Activated T-cell treated with anti-CD3 and anti-CD28 coated beads for 1 hour (primary cell): Measurements from ENCODE around the gene DUSP15.
"Not testable (repeated sequence)": the region's sequence is repeated elsewhere in the genome, so short reads cannot be mapped to it uniquely, and the experiment has no call there.

Source experiments
- DNase-seq: peaks from one replicate; pipeline ENCODE4 v3.0.0-alpha.2; 2020; ENCODE audit warnings: low read depth

Gene DUSP15, protein sequence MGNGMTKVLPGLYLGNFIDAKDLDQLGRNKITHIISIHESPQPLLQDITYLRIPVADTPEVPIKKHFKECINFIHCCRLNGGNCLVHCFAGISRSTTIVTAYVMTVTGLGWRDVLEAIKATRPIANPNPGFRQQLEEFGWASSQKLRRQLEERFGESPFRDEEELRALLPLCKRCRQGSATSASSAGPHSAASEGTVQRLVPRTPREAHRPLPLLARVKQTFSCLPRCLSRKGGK

DNA sequence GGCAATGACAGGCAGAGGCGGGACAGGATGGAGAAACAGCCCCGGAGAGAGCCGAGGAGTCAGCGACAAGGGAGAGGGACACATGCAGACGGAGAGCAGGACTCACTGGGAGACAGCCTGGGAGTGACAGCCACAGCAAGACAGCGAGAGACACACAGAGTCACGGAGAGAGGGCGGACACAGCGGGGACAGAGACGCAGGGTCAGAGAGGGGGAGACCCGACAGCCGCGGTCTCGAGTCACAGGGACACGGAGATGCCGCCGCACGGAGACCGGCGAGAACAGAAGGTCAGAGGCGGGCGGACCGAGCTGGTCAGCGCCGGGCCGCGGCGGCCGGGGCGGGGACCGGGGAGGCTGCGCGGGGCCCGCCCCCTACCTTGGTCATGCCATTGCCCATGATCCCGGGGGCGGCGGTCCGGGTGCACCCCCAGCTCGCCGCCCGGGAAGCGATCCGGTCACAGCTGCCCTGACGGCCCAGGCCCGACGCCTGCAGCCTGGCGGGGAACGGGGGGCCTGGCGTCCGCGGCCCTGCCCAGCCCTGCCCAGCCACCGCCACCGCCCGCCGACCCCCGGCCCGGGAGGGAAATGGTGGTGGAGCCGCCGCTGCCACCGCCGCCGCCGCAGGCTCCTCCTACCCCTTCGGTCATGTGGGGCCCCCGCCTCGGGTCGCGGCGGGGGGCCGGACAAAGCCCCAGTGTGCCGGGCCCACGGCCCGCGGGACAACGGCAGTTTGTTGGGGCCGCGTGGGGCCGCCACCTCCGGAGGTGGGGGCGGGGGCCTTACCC, at the start of gene DUSP15, which contains the start of gene TTLL9:
Gene DUSP15, minus strand, starts transcription at position 586 of the 784 bp plus-strand sequence. Its CDS starts 190 bp downstream, at position 396.
Gene TTLL9, plus strand, starts transcription at position 693 of the 784 bp plus-strand sequence. CDS start 493 bp downstream, outside the sequence.
- no peak for DNase-seq

DNA sequence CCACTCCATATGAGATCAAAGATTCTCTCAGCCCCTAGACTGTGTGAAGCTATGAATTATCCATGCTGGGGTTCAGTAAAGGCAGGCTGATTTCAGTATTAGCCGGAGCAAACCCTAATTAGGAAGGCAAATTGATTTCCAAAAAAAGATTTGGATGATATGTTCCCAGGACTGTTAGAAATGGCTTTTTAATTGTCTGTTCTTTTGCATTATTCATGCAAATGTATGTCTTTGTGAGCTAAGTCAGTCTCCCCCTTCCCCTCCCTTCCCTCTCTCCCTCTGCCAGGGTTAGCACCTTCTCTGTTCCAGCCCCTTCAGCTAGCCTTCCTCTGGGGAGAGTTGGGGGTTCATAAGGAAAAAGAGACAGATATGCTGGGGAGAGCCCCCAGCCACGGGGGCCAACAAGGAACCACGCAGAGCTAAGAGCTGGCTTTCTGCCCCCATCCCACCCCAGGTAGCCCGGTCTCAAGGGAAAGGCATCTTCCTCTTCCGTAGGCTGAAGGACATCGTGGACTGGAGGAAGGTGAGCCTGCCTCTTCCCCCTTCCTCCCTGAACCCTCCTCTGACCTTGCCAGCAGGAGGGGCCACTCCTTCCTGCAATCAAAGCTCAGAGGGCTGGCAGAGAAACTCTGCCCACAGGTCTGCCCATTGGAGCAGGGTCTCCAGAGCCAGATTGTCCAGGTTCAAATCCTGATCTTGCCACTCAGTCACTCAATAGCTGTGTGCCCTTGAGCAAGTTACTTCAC, 49.3 kb upstream of the DUSP15 start:
- DNase-seq: no peak

DNA sequence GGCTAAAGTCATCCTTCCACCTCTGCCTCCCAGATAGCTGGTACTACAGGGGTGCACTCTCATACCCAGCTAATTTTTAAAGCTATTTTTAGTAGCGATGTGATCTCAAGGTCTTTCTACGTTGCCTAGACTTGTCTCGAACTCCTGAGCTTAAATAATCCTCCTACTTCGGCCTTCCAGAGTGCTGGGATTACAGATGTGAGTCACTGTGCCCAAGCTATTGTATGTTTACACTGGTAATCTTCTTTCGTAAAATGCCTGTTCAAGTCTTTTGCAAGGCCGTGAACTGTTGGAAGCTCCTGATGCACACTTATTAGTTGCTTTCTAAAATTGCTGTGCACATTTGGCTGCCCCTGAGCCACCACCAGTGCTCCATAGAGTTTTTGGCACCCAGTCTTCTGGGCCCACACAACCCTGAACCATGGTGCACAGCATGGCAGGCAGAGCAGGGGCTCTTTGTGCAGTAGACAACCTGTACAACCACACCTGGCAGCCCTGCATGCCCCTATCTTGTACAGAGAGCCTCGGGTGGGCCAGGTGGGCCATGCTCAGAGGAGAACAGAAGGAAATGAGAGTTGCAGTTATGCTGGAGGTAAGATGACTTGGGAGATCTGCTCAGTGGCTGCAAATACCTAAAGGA, 48.3 kb upstream of the DUSP15 start:
- DNase-seq: no peak

DNA sequence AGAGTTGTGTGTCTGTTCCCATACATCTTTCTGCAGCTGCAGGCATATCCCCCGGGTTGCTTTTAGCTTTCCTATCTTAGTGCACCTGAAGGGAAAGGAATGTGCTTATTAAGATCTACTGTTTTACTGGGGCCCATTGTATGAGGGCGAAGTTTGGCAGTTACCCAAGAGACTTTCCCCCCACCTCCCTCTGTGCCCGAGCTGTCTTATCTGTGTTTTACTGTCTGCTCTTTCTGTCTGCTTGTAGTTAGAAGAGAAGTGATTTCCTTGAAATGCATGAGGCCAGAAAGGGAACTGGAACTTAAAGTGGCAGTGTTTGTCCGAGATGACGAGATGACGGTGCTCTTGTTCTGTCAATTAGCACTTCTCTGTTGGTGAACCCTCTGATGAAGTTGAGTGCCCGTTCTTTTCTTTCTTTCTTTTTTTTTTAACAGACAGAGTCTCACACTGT, 47.7 kb upstream of the DUSP15 start:
- DNase-seq: not testable (repeated sequence)

DNA sequence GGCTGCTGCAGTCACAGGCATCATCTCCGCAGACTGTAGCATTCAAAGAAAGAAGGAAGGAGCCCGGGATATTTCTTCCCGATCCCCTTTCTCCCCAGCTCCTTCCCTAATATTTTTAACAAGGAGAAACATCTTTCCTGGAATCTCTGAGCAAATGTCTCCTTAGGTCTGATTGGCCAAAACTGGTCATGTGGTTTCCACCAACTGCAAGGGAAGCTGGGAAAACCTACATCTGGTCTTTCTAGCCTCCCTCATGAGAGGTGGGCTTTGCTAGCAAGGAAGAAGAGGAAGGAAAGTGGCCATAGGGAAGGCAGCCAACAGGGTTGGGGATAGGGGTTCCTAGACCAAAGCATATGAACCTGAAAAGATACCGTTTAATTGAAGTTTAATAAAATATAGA, 46.4 kb upstream of the DUSP15 start:
- DNase-seq: no peak

DNA sequence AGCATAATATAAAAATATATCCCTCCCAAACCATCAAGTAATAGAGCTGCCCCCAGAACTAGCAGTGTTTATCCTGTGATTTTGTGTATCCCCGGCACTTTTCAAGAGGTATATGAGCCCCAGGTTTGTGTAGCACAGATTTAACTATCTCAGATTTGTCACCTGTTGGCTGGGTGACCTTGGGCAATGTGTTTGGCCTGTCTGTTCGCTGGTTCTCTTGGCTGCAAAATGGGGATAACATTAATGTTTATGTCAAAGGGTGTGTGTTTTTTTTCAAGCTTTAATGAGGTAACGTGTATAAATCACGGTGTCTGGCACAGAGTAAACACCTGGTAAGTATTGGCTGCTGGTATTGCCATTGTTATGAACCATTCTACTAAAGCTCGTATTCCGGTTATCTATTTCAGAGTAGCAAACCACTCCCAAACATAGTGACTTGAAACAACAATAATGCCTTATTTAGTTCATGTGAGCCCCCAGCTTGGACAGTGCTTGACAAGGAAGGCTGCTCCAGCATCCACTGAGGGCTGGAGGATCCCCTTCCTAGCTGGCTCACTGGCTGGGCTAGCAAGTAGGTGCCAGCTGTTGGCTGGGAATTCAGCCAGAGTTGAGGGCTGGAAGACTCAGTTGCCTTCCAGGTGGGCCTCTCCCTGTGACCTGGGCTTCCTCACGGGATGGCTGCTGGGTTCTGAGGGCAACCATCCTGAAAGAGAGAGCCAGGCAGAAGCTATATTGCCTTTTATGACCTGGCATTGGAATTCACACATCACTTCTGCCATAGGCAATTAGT, 45.4 kb upstream of the DUSP15 start:
- no peak for DNase-seq

DNA sequence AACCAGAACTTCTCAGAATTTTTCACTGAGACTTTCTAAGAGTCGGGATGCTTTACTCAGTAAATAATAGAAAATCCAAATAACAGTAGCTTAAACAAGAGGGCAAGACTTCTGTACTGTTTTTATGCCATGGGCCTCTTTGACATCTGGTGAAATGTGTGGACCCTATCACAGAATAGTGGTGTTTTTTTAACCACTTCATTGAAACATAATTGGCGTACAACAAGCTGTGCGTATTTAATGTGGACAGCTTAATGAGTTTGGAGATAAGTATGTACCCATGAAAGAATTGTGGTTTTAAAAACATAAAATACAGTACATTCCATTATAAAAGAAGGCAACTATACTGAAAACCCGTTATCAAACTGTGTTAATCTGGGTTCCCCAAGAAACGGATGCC, 43.8 kb upstream of the DUSP15 start:
- no peak for DNase-seq

DNA sequence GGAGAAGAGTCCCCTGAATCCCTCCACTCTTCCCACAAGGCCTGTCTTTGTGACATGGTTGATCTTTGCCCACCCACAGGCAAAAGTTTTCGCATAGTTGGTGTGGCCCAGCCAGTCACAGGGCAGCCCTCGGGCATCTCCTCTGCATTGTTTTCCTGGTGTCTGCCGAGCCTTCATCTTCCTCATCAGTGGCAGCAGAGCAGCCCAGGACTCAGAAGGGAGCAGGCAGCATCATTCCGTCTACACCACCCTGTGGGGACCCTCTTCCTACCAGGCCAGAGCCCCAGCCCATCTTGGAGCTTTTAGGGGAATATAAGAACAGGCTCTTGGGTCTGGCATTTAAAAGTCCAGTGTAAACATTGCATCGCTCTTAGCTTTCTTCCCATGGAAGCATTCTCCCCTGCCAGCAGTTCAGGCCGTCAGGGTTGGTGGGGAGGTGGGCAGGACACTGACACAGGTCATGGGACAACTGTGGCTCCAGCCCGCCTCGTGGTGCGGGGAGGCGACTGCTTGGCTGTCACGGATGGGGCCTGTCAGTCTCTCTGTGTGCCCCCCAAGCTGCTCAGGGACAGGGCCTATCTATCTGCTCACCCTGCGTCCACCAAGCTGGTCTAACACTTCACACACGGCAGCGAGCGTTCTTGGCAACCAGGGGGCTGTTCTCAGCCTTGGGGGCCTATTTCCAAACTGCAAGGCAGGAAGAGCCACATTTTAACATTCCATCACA, 43.3 kb upstream of the DUSP15 start:
- no peak for DNase-seq

DNA sequence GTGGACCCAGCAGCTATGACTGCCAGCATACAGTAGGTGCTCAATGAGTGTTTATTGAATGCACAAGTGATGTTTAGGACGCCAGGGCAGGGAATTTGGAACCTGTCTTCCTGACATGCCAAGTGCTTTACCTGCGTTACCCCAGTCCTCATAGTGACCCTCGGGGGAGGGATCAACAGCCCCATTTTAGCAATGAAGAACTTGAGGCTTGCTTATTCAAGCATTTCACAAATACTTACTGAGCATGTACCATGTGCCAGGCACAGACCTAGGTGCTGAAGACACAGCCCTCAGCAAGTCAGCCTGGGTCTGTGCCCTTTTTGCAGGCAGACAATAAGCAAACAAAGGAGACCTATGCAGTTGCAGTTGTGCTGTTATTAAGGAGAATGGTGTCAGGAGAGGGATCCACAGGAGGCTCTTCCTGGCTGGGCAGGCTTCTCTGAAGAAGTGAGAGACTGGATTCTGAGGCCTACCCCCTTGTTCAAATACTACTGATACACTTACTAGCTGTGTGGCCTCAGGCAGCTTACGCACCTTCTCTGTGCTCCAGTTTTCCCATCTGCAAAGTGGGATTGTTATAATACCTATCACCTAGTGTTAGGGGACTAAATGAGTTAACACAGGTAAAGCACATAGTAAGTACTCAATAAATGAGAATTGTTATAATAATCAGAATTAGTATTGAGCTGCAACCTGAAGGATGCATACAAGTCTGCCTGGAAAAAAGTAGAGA, 39.9 kb upstream of the DUSP15 start:
- no peak for DNase-seq

DNA sequence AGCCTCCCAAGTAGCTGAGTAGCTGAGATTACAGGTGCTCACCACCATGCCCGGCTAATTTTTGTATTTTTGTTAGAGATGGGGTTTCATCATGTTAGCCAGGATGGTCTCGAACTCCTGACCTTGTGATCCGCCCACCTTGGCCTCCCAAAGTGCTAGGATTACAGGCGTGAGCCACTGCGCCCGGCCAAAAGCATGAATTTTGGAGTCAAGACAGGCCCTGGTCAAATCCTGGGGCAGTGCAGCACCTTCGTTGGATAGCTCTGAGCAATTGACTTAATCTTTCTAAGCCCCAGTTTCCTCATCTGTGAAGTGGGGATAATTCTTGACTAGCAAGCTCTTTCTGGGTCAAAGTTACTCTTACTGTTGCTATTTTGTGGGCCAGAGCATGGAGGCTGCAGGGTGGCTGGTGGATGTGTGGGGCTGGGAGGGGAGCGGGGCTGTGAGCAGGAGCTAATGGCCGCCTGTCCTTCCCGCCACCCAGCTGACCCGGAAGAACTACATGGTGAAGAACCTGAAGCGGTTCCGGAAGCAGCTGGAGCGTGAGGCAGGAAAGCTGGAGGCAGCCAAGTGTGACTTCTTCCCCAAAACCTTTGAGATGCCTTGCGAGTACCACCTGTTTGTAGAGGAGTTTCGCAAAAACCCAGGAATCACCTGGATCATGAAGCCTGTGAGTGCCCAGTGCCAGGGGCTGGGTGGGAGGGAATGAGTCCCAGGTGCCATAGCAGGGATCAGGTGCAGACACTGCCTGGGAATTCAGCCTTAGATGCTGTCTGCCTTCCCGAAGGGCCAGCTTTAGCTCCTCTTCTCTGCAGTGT, 39.1 kb upstream of the DUSP15 start:
- no peak for DNase-seq

DNA sequence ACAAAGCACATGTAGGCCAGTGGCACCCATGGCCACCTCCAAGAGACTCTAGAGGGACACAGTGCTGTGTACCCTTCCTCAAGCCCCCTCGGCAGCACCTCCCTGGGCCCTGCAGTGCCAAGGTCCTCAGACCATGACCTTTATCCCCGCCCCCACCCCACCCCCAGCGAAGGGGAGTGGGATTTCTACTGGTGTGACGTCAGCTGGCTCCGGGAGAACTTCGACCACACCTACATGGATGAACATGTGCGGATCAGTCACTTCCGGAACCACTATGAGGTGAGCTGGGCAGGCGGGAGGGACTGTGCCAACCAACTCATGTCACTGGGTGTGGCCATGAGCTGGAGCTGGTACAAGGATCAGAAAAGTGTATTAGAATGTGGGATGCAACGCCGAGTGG, 38.1 kb upstream of the DUSP15 start:
- DNase-seq: no peak

DNA sequence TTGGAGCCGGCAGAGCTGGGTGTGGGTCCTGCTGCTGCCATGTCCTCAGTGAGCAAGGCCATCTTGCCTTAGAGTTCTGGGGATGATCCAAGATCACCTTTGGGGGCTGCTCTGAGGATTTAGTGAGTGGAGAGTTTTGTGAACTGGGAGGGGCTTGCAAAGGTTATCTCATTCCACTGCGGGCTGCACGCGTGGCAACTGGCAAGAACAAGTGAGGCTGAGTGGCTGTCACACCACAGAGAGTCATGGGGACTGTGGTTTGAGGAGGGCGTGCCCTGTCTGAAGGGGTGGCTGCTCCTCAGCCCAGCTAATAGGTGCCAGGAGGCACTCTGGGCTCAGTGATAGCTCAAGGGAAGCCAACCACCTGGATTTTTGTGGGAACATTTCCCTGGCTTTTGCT, 37.7 kb upstream of the DUSP15 start:
- no peak for DNase-seq

DNA sequence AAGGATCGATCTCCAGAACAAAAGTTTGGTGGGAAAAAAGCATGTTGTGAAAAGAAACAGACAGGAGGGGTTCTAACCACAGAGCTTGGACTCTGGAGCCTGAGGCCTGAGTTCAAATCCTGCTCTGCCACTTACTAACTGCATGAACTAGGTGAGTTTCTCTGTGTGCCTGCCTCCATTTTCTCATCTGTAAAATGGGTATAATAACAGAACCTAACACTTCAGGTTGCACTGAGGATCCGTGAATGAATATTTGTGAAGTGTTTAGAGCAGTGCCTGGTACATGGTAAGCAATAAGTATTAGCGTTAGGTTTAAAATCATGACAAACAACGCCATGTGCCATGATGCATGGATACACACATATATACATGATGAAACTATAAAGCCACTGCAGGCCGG, 36.7 kb upstream of the DUSP15 start:
- no peak for DNase-seq

DNA sequence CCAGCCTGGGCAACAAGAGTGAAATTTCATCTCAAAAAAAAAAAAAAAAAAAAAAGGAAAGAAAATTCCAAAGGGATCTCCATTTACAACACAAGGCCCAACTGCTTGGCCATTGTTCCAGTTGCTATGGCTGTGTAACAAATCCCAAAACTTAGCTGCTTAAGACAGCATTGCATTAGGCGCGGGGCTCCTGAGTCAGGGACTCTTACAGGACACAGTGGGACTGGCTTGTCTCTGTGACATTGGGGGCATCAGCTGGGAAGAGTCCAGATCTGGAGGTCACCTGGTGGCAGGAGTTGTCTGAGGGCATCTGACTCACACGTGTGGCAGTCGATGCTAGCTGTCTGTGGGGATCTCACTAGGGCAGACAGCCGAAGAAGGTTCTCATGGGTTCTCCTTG, 35.7 kb upstream of the DUSP15 start:
- DNase-seq: no peak

DNA sequence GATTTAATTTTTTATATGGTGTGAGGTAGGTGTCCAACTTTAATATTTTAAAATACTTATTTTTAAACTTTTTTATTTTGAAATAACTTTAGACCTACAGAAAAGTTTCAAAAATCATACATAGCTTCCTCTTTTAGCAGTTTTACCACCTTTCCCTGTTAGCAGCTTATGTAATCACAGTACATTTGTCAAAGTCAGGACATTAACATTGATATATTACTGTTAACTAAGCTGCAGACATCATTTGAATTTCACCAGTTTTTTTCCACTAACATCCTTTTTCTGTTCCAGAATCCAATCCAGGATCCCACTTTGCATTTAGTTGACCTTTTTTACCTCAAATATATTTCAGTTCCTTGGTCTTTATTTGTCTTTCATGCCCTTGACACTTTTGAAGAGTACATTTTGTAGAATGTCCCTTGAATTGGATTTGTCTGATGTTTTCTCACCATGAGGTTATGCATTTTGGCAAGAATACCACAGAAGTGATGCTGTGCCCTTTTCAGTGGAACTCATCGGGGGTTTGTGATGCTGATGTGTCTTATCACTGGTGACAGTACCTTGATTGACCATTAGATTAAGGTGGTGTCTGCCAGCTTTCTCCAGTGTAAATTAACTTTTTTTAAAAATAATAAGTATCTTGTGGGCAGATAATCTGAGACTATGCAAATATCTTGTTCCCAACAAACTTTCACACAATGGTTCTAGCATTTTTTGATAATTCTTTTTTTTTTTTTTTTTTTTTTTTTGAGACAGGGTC, 33.5 kb upstream of the DUSP15 start:
- DNase-seq: no peak

DNA sequence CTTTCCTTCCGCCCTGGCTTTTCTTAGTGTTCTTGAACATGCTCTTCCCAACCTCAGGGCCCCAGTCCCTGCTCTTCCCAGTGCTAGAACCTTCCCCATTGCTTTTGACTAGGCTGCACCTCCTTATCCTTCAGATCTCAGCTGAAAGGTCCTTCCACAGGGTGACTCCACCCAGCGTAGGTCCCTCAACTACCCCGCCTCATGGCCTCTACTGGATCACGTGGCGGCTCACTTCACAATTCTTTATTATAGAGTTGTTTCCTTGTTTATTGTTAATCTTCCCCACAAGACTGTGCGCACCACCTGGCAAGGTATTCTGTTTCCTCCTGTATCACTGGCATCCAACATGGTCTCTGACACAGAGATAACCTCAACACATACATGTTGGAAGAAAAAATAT, 31.3 kb upstream of the DUSP15 start:
- no peak for DNase-seq

DNA sequence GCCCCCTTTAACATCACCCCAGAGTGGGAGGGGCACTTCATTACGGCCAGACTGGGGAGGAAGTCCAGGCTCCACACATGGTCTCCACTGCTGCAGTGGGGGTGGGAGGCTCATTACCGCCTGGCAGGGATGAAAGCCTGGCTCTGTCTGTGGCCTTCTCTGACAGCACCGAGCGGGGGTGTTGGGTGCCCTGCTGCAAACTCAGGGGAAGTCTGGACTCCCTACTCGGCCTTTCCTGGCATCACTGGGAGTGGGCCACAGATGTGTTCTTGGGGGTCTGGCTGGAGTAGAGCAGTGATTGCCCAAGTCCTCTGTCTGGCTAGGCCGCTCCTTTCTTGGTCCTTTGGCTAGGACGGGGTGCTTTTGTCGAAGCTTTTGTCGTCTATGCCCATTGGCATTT, 27.2 kb upstream of the DUSP15 start:
- no peak for DNase-seq

DNA sequence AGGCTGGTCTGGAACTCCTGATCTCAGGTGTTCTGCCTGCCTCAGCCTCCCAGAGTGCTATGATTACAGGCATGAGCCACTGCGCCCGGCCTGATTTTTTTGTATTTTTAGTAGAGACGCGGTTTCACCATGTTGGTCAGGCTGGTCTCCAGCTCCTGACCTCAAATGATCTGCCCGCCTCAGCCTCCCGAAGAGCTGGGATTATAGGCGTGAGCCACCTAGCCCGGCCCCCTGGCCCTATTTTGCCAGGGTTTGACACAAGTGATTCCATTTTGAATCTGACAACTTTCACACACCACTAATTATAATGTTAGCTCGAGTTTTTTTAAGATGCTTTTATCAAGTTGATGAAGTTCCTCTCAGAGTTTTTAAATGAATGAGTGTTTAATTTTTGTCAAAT, 25.7 kb upstream of the DUSP15 start:
- DNase-seq: no peak
